GM12878 (cell line): ENCODE data around the gene CDC14B. TPM values are rescaled to one million over a fixed set of nuclear protein-coding genes. Genes with fewer than 3 reads are reported as not detected.

Source experiments
- ATAC-seq: fragments of 200-7000 bp; cut with Tn5 transposase; 3 replicates; pipeline ENCODE4 v1.9.1; 2020; ENCODE audit warnings: mild to moderate bottlenecking, moderate library complexity
- BruUV-seq: library from RNA; stranded (reverse); fragments of 400-500 nt; replicated peaks from 2 replicates; lab custom pipeline; 2021; lab: Mats Ljungman, UMichigan
- CTCF ChIA-PET: fragments of 300-600 bp; sonication (Branson Sonifier 250); formaldehyde crosslinking; extraction: SDS; loops from one replicate; lab custom pipeline; 2021; ENCODE audit warnings: inconsistent platforms; lab: Yijun Ruan, JAX
- POLR2A ChIA-PET: fragments of 350-600 bp; formaldehyde crosslinking; extraction: SDS; loops from one replicate; lab custom pipeline; 2021; ENCODE audit warnings: inconsistent platforms; lab: Charles Lee
- RAD21 ChIA-PET: fragments of 300-600 bp; sonication (Branson Sonifier 250); formaldehyde crosslinking; loops from one replicate; lab custom pipeline; 2023; ENCODE audit warnings: antibody characterized with exemption; ENCODE audit not compliant: unreplicated experiment; lab: Charles Lee
- SMC1A ChIA-PET: fragments of 300-600 bp; sonication (Branson Sonifier 250); formaldehyde crosslinking; loops from one replicate; lab custom pipeline; 2023; ENCODE audit not compliant: unreplicated experiment, uncharacterized antibody; lab: Charles Lee
- DNase-seq: peaks from one replicate; pipeline ENCODE4 v3.0.0-alpha.2; 2011; ENCODE audit warnings: low read depth, low spot score
- FAIRE-seq: peaks from 3 replicates; lab custom pipeline; 2011; peaks lifted over from hg19 to GRCh38; lab: Jason Lieb, UNC
- H2AFZ ChIP-seq: 2 replicates; pipeline ENCODE4 v1.6.0; 2011; ENCODE audit warnings: low read depth, low read length, control low read depth; ENCODE audit not compliant: control insufficient read depth
- H3K27ac ChIP-seq: 2 replicates; pipeline ENCODE4 v1.5.1; 2011; ENCODE audit warnings: control low read depth; ENCODE audit not compliant: control insufficient read depth, insufficient read depth
- H3K27me3 ChIP-seq, 2 experiments: replicated peaks in 1 of 2; 2 replicates each; pipeline versions ENCODE4 v1.6.0 to v1.6.1; 2011; ENCODE audit warnings: low read length in 1 of 2; ENCODE audit not compliant: control insufficient read depth in 2 of 2, insufficient read depth in 2 of 2
- H3K36me3 ChIP-seq, 2 experiments: 2 replicates each; pipeline ENCODE4 v1.5.1; 2011; ENCODE audit warnings: low read length in 1 of 2; ENCODE audit not compliant: control insufficient read depth in 2 of 2, insufficient read depth in 2 of 2
- H3K4me1 ChIP-seq: 2 replicates; pipeline ENCODE4 v1.6.1; 2011; ENCODE audit warnings: mild to moderate bottlenecking, low read length, moderate library complexity, mixed read lengths; ENCODE audit not compliant: control insufficient read depth, insufficient read depth
- H3K4me2 ChIP-seq: 2 replicates; pipeline ENCODE4 v1.6.0; 2011; ENCODE audit warnings: control low read depth; ENCODE audit not compliant: control insufficient read depth, insufficient read depth
- H3K4me3 ChIP-seq: fragments of 200-600 bp; sonication (generic); 2 replicates; pipeline ENCODE4 v1.5.1; 2016
- H3K79me2 ChIP-seq: 2 replicates; pipeline ENCODE4 v1.6.0; 2011; ENCODE audit warnings: low read length; ENCODE audit not compliant: control insufficient read depth, insufficient read depth
- H3K9ac ChIP-seq: 2 replicates; pipeline ENCODE4 v1.8.0; 2011; ENCODE audit warnings: low read length, control low read depth, mixed read lengths; ENCODE audit not compliant: control insufficient read depth, insufficient read depth
- H3K9me3 ChIP-seq: replicated peaks from 3 replicates; pipeline ENCODE4 v1.5.1; 2011; ENCODE audit warnings: mild to moderate bottlenecking, low read length; ENCODE audit not compliant: control insufficient read depth, insufficient read depth
- H4K20me1 ChIP-seq: 2 replicates; pipeline ENCODE4 v1.6.0; 2011; ENCODE audit not compliant: control insufficient read depth, insufficient read depth
- BRCA1 ChIP-seq: IDR thresholded peaks from 2 replicates; pipeline ENCODE4 v1.6.1; 2011; ENCODE audit warnings: low read depth, low read length, improper control_type of control experiment
- CREB1 ChIP-seq: IDR thresholded peaks from 2 replicates; pipeline ENCODE4 v1.6.1; 2012; ENCODE audit warnings: low read depth, mild to moderate bottlenecking, inconsistent platforms
- E4F1 ChIP-seq: fragments of 450-650 bp; IDR thresholded peaks from 2 replicates; pipeline ENCODE4 v1.6.1; 2018; ENCODE audit warnings: borderline replicate concordance, mild to moderate bottlenecking; ENCODE audit not compliant: partially characterized antibody
- IKZF1 ChIP-seq: fragments of 450-650 bp; conservative IDR thresholded peaks from 2 replicates; pipeline ENCODE4 v1.6.1; 2017; ENCODE audit warnings: antibody characterized with exemption, mild to moderate bottlenecking
- IKZF2 ChIP-seq, 2 experiments: fragments of 450-650 bp; IDR thresholded peaks; 2 replicates each; pipeline ENCODE4 v1.6.1; 2017; ENCODE audit warnings: mild to moderate bottlenecking in 2 of 2, moderate library complexity in 2 of 2
- SKIL ChIP-seq: fragments of 450-650 bp; IDR thresholded peaks from 2 replicates; pipeline ENCODE4 v1.6.1; 2017; ENCODE audit warnings: mild to moderate bottlenecking, low read depth, inconsistent platforms; ENCODE audit not compliant: poor library complexity, severe bottlenecking
- SMAD5 ChIP-seq: IDR thresholded peaks from 2 replicates; pipeline ENCODE4 v1.6.1; 2016; ENCODE audit warnings: antibody characterized with exemption, low read depth
- SRF ChIP-seq, 2 experiments: IDR thresholded peaks; 2 replicates each; pipeline ENCODE4 v1.6.1; 2011; ENCODE audit warnings: low read depth in 2 of 2, low read length in 2 of 2, mild to moderate bottlenecking in 1 of 2, moderate library complexity in 1 of 2
- STAT1 ChIP-seq: fragments of 450-650 bp; conservative IDR thresholded peaks from 2 replicates; pipeline ENCODE4 v1.6.1; 2014; ENCODE audit warnings: antibody characterized with exemption, mild to moderate bottlenecking
- WGBS: methylation state at CpG from one replicate; pipeline ENCODE4 v1.1.6; 2016; ENCODE audit warnings: low lambda C conversion rate; ENCODE audit not compliant: insufficient replicate concordance, insufficient coverage; ENCODE audit errors: missing lambda C conversion rate; 5-methylcytosine and 5-hydroxymethylcytosine counted together
- in situ Hi-C: fragments of 300-500 bp; cut with MboI; formaldehyde crosslinking; loops from 9 replicates; pipeline ENCODE4 v1.14.3; 2018; ENCODE audit warnings: mixed read lengths
- intact Hi-C: fragments of 100-400 bp; cut with micrococcal nuclease; formaldehyde crosslinking; loops from one replicate; pipeline ENCODE4 v1.14.2; 2022; ENCODE audit not compliant: unreplicated experiment
- polyA plus RNA-seq, 11 experiments: library from polyadenylated mRNA; depleted of rRNA in 4 of 11; unstranded in 6 of 11; stranded (reverse) in 5 of 11; fragments of >200 nt; fragmentation: Nextera tagmentation in 4 of 11; fragmentation: Illumina TruSeq in 1 of 11; extraction: Ambion mirVana in 4 of 11; extraction: Trizol in 1 of 11; gene quantifications; 1 replicate in 1 of 11; 2 replicates in 10 of 11; pipeline versions ENCODE4 v1.2.1 to v1.2.3, GENCODE V29; 2011 to 2016; ENCODE audit warnings: inconsistent platforms in 2 of 11, missing spikeins in 2 of 11, low read depth in 1 of 11
- total RNA-seq, 4 experiments: library from RNA; depleted of rRNA in 3 of 4; stranded (reverse); fragments of >200 nt in 3 of 4; fragmentation: Illumina TruSeq in 1 of 4; extraction: Trizol in 1 of 4; gene quantifications; 2 replicates each; pipeline versions ENCODE4 v1.2.1 to v1.2.3, GENCODE V29; 2013 to 2021
- TF ChIP-seq, protein P1 (sequence below): fragments of 450-650 bp; IDR thresholded peaks from 2 replicates; pipeline ENCODE4 v1.6.1; 2017; ENCODE audit warnings: borderline replicate concordance

CDC14B gene
- total and polyA plus RNA-seq, 10 of the 15 experiments (the other 5 are each of a cell fraction or from before 2014, with no cell fraction given), result 3.7 to 11.7 (median 6.2) TPM

GRCh38 chr9:96519787-96520186 is 99.9 kb downstream of the CDC14B start:
- FAIRE-seq, result no peak
- Histone ChIP-seq H3K36me3 (no peaks in the 10 kb centered on the region), H3K27ac (no peak overlapping the region), H3K79me2 (no peaks in the 10 kb centered on the region), H3K27me3 (no peaks in the 10 kb centered on the region), H2AFZ (no peak overlapping the region), H3K4me1 (no peaks in the 10 kb centered on the region), H3K9me3 (no peaks in the 10 kb centered on the region), H3K4me3 (no peak overlapping the region), H3K9ac (no peak overlapping the region), H3K4me2 (no peak overlapping the region), H4K20me1 (no peaks in the 10 kb centered on the region)
- WGBS, result 42% methylated on average over 2 of the region's 2 CpGs
- intact Hi-C loops, result no loop called here
- no peak for DNase-seq
- ChIA-PET POLR2A (no interaction called here), CTCF (no interaction called here), RAD21 (no interaction called here), SMC1A (interaction anchor here (1.0 kb wide), 1 partner anchor 39 kb away, joined by 4 read pairs; no protein-coding TSS in a partner anchor)
- in situ Hi-C loops, result no loop called here
- TF ChIP-seq SMAD5 (no peak), STAT1 (no peak), BRCA1 (no peak), IKZF1 (no peak), SRF (IDR thresholded peaks at IDR 0.05; ENCODE audit: low read depth in 2 of 2, low read length in 2 of 2) (no peak), E4F1 (no peak), SKIL (no peak), CREB1 (no peak), IKZF2 (IDR thresholded peaks at IDR 0.05) (no peak)
- TF ChIP-seq, protein P1, sequence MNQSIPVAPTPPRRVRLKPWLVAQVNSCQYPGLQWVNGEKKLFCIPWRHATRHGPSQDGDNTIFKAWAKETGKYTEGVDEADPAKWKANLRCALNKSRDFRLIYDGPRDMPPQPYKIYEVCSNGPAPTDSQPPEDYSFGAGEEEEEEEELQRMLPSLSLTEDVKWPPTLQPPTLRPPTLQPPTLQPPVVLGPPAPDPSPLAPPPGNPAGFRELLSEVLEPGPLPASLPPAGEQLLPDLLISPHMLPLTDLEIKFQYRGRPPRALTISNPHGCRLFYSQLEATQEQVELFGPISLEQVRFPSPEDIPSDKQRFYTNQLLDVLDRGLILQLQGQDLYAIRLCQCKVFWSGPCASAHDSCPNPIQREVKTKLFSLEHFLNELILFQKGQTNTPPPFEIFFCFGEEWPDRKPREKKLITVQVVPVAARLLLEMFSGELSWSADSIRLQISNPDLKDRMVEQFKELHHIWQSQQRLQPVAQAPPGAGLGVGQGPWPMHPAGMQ, result no peak
- BruUV-seq, result no TSS peak
- ATAC-seq, result no peak
